Activated naive CD8-positive, alpha-beta T cell treated with anti-CD3 and anti-CD28 coated beads, Interleukin-2, amount 50 U/mL, for 16 hours (primary cell): ENCODE results near the gene PSME3.

Source experiments
- DNase-seq: peaks from one replicate; pipeline ENCODE4 v3.0.0-alpha.2; 2020; ENCODE audit warnings: low read depth, low spot score

Gene PSME3

DNA sequence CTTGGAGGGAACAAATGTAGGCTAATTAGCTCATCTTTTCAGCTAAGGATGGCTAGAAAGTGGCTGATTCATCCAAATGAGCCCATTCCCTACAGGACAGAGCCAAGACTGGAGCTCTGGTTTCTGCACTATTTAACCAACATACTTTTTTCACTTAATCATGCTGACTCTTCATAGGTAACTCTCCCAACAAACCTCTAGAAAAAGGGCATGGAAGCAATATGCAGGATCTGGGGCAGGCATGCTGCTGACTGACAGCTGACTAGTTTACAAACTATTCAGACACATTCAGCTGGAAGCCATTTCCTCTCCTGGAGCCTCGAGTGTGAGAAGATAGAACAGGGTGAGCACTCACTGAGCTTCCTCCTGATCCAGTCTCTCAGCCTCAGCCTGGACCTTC, 15.3 kb upstream of the PSME3 start:
- no peak for DNase-seq

DNA sequence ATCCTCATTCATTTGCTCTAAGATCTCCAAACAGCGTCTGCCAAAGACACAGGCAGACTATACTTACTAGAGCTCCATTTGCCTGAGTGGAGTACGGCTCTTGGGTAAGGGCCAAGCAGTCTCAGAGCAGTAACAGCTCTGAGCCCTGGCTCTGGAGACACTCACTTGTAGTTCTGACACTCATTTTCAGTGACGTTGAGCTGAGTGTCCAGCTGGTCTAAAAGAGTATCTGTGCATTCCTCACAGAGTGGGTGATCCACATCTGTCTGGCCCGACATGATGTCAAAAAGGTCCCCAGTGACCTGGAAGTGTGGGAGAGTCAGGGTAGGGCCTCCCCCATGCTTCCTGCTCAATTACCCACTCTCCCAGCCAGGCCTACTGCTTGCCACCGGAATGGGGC, 14.8 kb upstream of the PSME3 start:
- no peak for DNase-seq

DNA sequence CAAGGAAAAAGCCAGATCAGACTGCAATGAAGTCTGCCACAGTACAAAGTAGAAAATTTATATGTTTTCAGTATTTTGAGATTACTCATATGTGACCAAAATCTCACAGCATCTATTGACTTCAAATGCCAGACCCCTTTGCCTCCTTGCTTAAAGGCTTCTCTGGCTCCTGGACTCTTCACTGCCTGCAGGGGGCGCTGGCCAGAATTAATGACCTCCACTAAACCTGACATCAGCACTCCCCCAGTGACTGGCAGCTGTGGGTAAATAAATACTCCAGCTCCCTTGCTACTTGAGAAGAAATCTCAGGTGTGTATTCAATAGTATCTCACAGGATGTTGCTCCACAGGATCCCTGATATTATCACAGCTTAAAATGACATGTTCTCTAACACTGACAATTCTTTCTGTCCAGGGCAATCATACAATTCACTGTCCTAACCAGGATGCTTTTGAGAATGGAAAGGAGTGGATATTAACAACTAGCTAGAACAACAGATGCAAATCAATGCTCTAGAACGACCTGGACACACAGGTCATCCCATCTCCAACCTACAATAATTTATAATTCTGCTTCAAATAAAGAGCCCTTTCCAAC, 13.2 kb upstream of the PSME3 start:
- peak; percentile 45 for DNase-seq

DNA sequence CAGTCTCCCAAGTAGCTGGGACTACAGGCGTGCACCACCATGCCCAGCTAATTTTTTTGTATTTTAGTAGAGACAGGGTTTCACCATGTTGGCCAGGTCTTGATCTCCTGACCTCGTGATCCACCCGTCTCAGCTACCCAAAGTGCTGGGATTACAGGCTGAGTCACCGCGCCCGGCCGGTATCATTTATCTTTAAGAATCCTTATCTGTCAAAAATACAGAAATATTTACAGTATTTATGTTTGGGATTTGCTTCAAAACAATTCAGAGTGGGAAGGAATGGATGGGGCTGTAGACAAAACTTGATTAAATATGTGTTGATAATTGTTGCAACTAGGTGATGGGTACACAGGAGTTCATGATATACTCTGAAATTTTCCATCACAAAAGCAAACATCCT, 12.0 kb upstream of the PSME3 start:
- DNase-seq = no peak

DNA sequence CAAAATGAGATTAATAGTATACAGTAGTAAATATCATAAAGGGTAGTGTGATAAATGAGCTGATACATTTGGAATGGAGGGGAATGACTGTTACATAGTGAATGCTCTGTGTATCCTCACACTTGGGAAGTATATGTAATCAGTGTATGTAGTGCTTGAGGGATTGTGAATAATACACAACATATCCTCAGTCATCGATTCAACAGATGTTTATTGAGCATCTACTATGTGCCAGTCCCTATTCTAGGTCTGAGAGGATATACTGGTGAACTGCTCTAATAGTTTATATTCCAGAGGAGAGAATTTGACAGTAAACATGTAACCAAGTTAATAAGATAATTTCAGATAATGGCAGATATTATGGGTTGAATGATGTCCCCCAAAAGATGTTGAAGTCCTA, 5.7 kb upstream of the PSME3 start:
- no peak for DNase-seq

DNA sequence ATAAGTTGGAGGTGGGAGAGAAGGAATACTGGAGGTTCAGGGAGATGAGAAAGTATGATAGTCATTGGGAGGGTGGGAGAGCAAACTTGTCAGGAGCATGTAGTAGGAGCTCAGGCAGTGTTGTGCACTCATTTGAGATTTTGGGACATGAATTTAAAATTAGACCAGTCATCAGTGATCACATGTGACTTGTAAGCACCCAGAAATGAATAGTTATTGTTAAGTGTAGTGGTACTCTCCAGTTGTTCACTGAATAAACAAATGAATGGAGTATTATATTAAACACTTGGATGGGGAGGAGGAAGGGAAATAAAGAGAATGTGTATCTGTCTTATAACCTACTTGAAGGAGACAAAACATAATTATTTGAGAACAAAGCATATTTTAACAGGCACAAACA, 2.2 kb upstream of the PSME3 start:
- no peak for DNase-seq

DNA sequence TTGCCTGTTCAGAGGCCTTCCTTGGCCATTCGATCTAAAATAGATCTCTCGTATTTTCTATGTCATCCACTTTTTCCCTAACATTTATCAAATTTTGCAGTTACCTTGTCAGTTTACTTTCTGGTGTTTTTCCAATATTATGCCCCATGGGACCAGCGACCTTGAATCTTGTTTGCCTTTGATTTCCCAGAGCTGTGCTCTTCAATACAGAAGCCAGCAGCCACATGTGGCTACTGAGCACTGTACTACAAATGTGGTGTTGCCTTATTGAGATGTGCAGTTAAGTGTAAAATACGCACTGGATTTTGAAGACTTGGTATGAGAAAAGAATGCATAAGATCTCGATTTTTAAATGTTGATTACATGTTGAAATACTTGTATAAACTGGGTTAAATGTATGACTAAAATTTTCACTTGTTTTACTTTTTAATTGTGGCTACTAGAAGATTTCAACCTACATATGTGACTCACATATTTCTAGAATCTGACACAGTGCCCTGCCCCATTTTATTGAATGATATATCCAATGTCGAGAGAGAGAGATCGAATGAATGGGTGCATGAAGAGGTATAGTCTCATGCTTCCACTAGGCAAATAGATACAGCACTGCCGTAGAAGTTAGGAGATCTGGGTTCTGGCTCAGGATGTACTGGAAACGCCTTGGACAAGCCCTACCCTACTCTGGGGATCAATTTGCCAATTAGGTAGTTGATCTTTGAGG, 824 bp upstream of the PSME3 start:
- no peak for DNase-seq

DNA sequence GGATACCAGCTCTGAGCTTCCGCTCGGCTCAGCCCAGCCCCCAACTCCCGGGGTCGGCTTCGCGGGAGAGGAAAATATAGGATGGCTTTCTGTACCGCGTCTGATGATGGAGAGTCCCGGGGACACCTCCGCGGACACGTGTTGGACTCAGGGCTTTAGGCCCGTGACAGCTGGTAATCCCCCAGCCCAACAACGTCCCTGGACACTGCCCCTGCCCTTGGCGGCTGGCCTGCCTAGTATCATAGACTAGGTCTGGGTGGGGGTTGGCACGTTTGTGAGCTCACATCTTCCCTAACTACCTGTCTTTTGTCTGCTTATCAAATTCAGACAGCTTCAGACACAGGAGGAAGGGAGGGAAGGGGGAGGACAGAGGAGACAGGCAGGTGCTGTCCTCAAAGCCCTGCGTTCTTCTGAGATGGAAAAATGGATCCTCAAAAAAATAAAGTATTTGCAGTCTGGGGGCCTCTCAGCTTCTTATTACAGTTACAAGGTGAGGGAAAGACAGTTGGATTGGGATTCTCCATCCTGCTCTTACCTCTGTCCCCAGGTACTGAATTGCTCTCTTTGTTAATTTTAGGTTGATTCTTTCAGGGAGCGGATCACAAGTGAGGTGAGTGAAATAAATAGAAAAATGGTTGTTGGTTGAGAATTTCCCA, 698 bp downstream of the PSME3 start:
- DNase-seq = no peak

DNA sequence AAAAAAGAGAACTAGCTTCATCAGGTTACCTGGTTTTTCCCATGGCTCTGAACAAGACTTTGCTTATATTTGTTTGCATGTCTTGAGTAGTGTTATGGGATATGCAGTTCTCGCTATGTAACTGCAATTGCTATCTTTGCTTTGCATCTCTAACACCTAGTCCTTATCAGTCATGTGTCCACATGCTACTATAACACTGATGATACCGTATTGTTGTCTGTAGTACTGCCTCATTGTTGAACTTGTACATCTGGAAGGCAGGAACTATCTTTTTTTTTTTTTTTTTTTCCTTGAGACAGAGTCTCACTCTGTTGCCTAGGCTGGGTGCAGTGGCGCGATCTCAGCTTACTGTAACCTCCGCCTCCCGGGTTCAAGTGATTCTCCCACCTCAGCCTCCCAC, 2.5 kb downstream of the PSME3 start:
- DNase-seq = no peak

DNA sequence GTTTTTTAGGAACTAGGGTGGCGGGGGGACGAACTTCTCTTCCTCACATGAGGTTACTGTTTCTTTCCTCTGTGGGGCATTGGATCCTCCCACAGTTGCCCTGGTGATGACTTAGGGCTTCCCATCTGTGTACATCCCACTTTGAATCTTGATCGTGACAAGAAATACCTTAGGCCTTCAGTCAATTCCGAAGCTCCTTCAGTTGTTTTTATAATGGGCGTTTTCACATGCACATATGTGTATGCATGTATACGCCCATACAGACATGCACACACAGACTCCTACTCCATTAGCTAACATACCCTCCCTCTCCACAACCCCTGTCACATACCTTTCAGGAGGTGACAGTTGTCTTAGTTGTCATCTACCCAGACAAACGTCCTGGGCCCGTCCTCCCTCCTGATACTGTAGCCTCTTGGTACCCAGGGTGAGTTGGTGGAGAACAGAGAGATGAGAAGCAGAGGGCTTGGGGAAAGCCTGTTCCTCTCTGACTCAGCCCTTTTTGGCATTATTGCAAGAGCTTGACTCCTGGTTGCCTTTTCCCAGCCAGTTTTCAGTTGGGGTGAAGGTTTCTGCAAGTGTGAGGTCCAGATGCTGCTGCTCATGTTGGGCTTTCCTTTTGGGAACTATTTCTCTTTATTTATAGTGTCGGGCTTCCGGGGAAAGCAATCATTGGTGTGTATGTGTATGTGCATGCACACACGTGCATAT, 8.9 kb downstream of the PSME3 start:
- DNase-seq = no peak

DNA sequence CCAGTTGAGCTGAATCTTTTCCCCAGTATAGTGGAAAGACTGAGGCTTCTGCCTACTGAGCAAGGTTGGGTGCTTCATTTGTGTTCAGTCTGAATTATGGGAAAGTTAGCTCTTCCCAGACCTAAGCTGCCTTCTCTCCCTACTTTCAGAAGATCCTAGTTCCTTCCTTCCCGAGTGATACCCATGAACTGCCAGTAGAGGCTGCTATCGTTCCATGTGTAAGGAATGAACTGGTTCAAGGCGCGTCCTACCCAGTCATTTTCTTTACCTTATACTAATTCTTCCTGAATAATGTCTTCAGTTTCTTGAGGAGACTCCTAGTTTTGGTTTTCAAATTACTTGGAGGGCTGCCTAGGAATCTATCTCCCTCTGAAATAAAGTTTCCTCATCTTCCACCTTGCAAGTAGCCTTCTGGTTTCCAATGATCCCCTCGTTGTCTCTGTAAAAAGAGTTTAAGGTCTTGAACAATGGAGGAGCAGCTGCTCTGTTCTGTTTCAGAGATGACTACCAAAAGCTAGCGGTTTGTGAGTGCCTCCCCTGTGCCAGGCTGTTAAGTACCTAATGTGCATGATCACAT, 10.2 kb downstream of the PSME3 start:
- DNase-seq = no peak

DNA sequence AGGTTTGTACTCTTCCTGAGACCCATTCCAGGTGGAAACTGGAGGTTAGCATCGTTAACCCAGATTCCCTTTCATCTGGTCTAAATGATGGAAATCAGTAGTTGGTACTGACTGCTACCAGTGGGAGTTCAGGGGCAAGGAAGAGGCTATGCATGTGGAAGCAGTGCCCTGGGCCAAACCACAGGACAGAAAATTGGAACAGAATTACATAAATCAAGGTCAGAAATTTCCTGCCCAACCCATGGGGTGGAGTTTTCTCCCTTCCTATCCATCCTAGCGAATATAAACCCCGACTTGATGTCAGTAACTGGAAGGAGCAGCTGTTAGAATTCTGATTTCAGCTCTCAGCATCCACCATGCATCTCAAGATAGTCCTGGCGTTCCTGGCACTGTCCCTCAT, 11.1 kb downstream of the PSME3 start, which contains the start of gene AOC2:
TSS of gene AOC2 (plus strand) at position 310 of the 400 bp plus-strand sequence. CDS start at position 357, 47 bp downstream.
- no peak for DNase-seq

DNA sequence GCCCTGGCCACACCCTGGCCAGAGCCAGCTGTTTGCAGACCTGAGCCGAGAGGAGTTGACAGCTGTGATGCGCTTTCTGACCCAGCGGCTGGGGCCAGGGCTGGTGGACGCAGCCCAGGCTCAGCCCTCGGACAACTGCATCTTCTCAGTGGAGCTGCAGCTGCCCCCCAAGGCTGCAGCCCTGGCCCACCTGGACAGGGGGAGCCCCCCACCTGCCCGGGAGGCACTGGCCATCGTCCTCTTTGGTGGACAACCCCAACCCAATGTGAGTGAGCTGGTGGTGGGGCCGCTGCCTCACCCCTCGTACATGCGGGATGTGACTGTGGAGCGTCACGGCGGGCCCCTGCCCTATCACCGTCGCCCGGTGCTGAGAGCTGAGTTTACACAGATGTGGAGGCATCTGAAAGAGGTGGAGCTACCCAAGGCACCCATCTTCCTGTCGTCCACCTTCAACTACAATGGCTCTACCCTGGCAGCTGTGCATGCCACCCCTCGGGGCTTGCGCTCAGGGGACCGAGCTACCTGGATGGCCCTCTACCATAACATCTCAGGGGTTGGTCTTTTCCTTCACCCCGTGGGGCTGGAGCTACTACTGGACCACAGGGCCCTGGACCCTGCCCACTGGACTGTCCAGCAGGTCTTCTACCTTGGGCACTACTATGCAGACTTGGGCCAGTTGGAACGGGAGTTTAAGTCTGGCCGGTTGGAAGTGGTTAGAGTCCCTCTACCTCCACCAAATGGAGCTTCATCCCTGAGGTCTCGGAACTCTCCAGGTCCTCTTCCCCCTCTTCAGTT, 11.8 kb downstream of the PSME3 start:
- DNase-seq = no peak

DNA sequence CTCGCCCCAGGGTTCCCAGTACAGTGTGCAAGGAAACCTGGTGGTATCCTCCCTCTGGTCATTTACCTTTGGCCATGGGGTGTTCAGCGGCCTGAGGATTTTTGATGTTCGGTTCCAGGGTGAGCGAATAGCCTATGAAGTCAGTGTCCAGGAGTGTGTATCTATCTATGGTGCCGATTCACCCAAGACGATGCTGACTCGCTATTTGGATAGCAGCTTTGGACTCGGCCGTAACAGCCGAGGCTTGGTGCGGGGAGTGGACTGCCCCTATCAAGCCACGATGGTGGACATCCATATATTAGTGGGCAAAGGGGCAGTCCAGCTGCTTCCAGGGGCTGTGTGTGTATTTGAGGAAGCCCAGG, 12.3 kb downstream of the PSME3 start:
- DNase-seq = no peak

DNA sequence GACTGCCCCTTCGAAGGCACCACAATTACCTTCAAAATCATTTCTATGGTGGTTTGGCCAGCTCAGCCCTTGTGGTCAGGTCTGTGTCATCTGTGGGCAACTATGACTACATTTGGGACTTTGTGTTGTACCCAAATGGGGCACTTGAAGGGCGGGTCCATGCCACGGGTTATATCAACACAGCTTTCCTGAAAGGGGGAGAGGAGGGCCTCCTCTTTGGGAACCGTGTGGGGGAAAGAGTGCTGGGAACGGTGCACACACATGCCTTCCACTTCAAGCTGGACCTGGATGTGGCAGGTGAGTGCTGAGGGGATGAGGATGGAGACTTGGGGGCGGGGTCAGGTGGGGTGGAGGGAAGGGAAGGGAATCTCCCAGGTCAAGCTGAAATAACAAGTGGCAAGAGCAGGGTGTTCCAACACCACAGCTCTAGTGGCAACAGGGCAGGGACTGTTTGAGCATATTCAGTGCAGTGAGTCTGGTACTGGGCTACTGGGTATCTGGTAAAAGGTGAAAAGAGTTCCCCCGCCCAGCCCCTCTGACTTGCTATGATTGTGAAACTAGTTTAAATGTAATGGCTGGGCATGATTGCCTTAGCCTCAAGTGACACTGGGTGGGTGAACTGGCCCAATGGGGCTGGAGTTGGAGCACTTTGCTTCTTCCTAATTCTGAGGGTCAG, 12.9 kb downstream of the PSME3 start:
- no peak for DNase-seq

DNA sequence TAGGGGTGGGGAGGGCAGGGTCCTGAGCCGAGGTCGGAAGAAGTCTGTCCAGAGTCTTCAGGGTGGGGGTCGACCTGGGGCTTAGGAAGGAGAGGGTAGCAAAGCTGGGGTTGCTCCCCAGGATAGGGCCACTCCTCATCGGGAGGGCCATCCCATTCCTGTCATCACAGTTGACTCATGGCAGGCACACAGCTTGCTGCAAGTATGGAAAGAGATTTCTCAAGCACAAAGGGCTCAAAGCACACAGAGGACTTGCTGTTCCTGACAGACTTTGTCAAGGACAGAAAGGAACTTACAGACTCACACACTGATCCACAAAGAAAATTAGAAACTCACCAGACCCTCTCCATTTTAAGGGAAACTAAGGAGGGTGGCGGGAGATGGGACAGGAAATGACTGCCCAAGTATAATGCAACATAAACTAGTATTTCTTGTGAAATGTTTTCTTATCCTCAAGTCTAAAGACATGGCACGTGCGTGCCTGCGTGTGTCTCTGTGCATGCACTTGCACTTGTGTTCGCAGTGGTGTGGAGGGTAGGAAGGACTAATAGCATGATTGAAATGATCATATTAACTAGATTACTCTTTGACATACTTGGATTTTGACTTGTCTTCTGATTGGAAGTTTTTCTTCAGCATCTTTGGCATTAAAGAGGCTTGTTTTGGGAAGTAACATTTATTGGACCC, 13.5 kb downstream of the PSME3 start:
- DNase-seq = no peak

DNA sequence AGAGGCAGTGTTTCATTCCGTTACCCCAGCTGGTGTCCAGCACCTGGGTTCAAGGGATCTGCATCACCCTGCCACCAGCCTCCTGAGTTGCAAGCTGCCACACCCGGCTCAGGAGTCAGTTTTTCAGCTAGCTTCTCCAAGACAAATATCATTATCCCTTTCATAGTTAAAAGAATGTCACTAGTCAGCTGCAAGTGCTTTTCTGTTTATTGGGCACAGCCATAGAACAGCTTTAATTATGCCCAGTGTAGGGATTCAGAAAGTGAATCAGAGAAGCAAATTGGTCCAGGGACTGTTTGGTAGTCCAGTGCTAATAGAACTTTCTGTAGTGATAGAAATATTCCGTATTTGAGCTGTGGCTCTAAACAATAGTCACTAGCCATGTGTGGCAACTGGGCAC, 14.9 kb downstream of the PSME3 start:
- DNase-seq = no peak

DNA sequence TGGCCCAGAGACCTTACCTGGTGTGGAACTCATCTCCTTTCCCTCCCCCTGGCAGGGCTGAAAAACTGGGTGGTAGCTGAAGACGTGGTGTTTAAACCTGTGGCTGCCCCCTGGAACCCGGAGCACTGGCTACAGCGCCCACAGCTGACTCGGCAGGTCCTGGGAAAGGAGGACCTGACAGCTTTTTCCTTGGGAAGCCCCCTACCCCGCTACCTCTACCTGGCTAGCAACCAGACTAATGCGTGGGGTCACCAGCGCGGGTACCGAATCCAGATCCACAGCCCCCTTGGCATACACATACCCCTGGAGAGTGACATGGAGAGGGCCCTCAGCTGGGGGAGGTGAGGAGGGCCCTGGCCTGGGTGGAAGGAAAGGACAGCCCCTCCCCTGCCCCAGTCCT, 15.8 kb downstream of the PSME3 start:
- no peak for DNase-seq

DNA sequence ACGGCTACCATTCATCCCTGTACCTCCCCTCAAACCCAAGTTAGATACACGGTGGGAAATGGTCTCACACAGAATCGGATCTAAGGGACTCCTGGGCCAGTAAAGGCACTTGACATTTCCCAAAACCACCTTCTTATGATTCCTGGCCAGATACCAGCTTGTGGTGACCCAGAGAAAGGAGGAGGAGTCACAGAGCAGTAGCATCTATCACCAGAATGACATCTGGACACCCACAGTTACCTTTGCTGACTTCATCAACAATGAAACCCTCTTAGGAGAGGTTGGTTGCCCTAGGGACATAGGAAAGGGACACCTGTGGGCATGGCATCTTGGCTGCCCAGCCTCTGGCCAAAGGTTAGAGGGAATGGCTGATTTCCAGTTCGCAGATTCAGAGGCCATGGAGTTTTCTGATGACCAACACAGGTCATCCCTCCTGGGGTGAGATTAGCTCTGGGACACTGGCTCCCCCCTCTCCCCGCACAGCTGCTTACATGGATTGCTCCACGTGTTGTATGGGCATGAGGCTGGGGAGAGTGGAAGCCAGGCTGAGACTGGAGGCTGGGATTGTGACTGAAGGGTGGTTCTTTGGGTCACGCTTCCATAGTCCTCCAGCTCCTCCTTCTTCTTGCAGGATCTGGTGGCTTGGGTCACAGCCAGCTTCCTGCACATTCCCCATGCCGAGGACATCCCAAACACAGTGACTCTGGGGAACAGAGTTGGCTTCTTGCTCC, 16.4 kb downstream of the PSME3 start:
- DNase-seq = no peak

DNA sequence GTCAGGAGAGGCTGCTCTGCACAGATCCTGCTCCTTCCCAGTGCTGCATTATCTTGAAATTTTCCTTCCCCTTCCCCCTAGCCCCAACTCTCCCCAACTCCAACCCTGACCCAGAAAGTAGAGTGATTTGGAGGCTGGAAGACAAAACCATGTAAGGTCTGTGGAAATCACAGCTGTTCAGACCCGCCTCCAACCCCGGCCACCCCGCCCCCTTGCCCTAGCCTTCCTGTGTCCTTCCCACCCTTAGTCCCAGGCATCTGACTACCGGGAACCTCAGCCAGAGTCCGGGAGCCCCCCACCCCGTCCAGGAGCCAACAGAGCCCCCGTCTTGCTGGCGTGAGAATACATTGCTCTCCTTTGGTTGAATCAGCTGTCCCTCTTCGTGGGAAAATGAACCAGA, 17.8 kb downstream of the PSME3 start, which contains the start of gene AOC3:
TSS of gene AOC3 (plus strand) at position 246 of the 400 bp plus-strand sequence. CDS start at position 391, 145 bp downstream.
- no peak for DNase-seq
